Epithelial cell of prostate (primary cell): ENCODE results near the gene SPAG17.

Experiments used
- DNase-seq: peaks from one replicate; pipeline ENCODE4 v3.0.0-alpha.2; 2011; ENCODE audit warnings: low read depth, low spot score
- H3K27ac ChIP-seq: fragments of 450-650 bp; 2 replicates; pipeline ENCODE4 v1.5.1; 2017; ENCODE audit warnings: mild to moderate bottlenecking

SPAG17 gene

GRCh38 chr1:118123116-118123839, 61.8 kb downstream of the SPAG17 start:
- DNase-seq: no peak
- peak overlapping the region; percentile 45 for H3K27ac ChIP-seq

GRCh38 chr1:118122234-118123004, 62.6 kb downstream of the SPAG17 start:
- H3K27ac ChIP-seq: peak overlapping the region; percentile 45
- peak; percentile 70 for DNase-seq

GRCh38 chr1:118118873-118119463, 66.1 kb downstream of the SPAG17 start:
- no peak overlapping the region for H3K27ac ChIP-seq
- DNase-seq: no peak

- no peak overlapping the region for H3K27ac ChIP-seq
- no peak for DNase-seq
Measured at GRCh38 chr1:118118469-118118868, 66.6 kb downstream of the SPAG17 start.

GRCh38 chr1:118117521-118117920, 67.5 kb downstream of the SPAG17 start:
- no peak overlapping the region for H3K27ac ChIP-seq
- no peak for DNase-seq

DNA sequence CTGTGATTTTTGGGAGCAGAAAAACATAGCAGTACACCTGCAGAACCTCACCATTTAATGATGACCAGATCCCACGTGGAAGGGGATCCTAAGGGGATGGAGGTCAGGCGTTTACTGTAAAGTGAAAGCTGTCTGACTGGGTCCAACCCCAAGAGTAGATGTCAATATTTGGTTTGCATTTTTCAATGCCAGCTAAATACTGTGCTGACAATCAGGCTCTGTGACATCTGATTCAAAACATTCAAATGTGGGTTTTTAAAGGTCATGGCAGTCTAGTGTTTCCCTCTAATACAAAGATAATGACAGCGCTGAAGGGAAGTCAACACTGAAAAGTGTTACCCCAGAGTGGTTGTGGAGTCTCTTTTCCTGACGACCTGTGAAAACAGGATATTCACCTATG, 68.1 kb downstream of the SPAG17 start:
- no peak overlapping the region for H3K27ac ChIP-seq

GRCh38 chr1:118116401-118116800, 68.6 kb downstream of the SPAG17 start:
- no peak for DNase-seq
- H3K27ac ChIP-seq: no peak overlapping the region

More for the DNA sequence above, 68.1 kb downstream of the SPAG17 start:
- no peak for DNase-seq

- DNase-seq: no peak
- no peak overlapping the region for H3K27ac ChIP-seq
Measured at GRCh38 chr1:118115567-118116295, 69.3 kb downstream of the SPAG17 start.

GRCh38 chr1:118113261-118113660, 71.8 kb downstream of the SPAG17 start:
- DNase-seq: no peak
- no peak overlapping the region for H3K27ac ChIP-seq

- no peak for DNase-seq
- no peak overlapping the region for H3K27ac ChIP-seq
Measured at GRCh38 chr1:118110580-118110979, 74.4 kb downstream of the SPAG17 start.

DNA sequence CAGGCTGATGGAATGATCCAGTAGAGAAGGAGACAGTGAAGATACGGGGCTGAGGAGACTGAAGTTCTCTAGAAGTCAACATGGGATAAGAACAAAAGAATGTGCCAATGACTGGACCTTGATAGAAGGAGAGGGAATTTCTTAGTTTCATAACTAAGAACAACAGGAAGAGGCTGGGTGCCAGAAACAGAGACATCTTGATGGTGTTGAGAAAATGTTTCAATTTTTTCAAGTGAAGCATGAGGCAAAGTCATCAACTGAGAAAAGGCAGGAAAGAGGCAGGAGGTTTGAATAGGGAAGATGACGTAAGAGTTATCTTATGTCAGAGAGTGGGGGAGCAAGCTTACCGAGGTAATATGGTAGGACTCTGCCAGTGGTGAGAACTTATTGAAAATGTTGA, 80.1 kb downstream of the SPAG17 start:
- H3K27ac ChIP-seq: no peak overlapping the region
- no peak for DNase-seq

DNA sequence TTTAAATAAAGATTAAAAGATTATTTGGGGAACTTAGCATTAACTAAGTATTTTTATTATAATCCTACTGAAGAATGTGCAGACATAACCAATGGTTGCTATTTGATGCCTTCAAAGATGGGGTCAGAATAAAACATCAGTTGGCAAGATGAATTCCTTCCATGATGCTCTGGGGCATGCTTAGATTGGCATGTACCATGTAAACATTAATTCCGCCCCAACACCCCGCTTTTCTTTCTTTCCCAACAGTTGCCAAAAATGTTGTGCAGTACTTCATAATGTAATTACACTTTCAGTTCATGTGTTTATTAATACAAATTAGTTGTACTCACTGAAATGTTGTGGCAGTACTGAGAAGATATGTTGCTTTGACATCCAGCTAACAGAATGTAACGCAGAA, 82.6 kb downstream of the SPAG17 start:
- H3K27ac ChIP-seq: no peak overlapping the region
- no peak for DNase-seq

DNA sequence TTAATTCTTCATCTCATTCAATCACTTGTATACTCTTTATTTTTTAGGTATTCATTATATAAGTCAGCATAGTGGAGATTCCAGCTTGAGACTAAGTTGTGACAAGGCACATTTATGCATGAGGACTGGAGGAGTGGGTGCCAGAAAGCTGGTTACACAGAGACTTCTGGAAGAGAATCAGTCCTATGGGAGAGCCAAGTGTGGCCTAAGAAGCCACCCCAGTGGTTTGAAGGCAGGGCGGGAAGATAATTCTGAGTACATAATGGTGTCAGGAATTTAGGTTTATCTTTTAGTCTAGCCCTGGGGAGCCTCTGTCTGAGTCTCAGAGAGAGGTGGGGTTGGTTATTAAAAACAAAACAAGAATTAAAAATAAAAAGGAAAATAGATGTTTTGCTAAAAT, 83.0 kb downstream of the SPAG17 start:
- no peak for DNase-seq
- H3K27ac ChIP-seq: no peak overlapping the region

GRCh38 chr1:118101515-118101844, 83.5 kb downstream of the SPAG17 start:
- no peak for DNase-seq
- no peak overlapping the region for H3K27ac ChIP-seq

GRCh38 chr1:118100686-118101514, 84.1 kb downstream of the SPAG17 start:
- DNase-seq: no peak
- H3K27ac ChIP-seq: no peak overlapping the region

- no peak for DNase-seq
- no peak overlapping the region for H3K27ac ChIP-seq
Measured at GRCh38 chr1:118099686-118100085, 85.3 kb downstream of the SPAG17 start.

GRCh38 chr1:118097622-118098348, 87.2 kb downstream of the SPAG17 start:
- no peak overlapping the region for H3K27ac ChIP-seq
- DNase-seq: no peak

GRCh38 chr1:118093017-118093416, 92.0 kb downstream of the SPAG17 start:
- no peak overlapping the region for H3K27ac ChIP-seq
- no peak for DNase-seq

DNA sequence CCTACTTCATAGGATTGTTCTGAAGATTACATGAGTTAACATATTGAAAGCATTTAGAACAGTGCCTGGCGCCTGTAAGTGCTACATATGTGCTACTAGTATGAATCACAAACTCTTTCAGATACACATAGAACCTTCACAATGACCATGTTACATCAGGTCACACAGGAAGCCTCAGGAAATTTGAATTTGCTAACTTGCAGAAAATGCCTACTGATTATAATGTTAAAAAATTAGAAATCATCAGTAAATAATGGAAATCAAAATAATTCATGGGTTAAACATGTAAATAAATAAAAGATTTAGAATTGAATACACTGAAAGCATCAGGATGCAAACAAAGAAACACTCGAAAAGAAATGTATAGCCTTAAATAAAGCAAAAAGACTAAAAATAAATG, 94.9 kb downstream of the SPAG17 start:
- DNase-seq: no peak
- H3K27ac ChIP-seq: no peak overlapping the region
